ENCODE measurements around the gene OAS3. TPM values are rescaled to one million over a fixed set of nuclear protein-coding genes. Genes with fewer than 3 reads are reported as not detected.

The OAS3 gene
- total RNA-seq, 1 donor from 2014 or later = 4.6 TPM

GRCh38 chr12:112900298-112901145 is 37.8 kb upstream of the OAS3 start:
- no peak overlapping the region for H3K4me3 Mint-ChIP-seq
- H3K4me1 Mint-ChIP-seq (ENCODE audit: unreplicated experiment) = no peaks in the 10 kb centered on the region
- H3K36me3 Mint-ChIP-seq = no peaks in the 10 kb centered on the region
- no peaks in the 10 kb centered on the region for H3K9me3 Mint-ChIP-seq
- TF ChIP-seq CTCF (conservative IDR thresholded peaks at IDR 0.05) = peak; percentile 76
- H3K27me3 Mint-ChIP-seq = peaks cover 32% of the 10 kb centered on the region
- H3K27ac Mint-ChIP-seq = no peak overlapping the region
- no peak for DNase-seq (ENCODE audit: extremely low spot score, unreplicated experiment)

DNA sequence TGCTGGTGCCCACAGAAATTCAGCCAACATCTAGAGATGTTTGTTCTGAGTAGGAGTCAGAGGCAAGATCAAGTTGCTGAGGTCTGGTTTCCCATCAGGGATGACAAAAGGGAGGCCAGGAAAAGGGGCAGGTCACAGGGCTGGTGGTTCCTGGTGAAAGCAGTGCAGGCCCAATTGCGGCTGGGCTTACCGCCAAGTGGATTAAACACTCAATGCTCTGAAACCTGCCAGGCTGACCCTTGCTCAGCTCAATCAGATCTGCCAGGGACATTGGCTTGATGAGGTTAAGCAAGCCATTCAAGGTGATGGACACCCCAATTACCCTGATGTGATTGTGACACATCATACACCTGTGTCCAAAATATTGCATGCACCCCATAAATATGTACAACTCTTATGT is 37.0 kb upstream of the OAS3 start:
- H3K36me3 Mint-ChIP-seq = no peaks in the 10 kb centered on the region
- peak; percentile 50 for DNase-seq (ENCODE audit: extremely low spot score, unreplicated experiment)
- H3K9me3 Mint-ChIP-seq = no peaks in the 10 kb centered on the region
- TF ChIP-seq CTCF (conservative IDR thresholded peaks at IDR 0.05) = no peak
- H3K27me3 Mint-ChIP-seq = peaks cover 26% of the 10 kb centered on the region
- H3K4me3 Mint-ChIP-seq = no peak overlapping the region
- no peaks in the 10 kb centered on the region for H3K4me1 Mint-ChIP-seq (ENCODE audit: unreplicated experiment)
- H3K27ac Mint-ChIP-seq = no peak overlapping the region

DNA sequence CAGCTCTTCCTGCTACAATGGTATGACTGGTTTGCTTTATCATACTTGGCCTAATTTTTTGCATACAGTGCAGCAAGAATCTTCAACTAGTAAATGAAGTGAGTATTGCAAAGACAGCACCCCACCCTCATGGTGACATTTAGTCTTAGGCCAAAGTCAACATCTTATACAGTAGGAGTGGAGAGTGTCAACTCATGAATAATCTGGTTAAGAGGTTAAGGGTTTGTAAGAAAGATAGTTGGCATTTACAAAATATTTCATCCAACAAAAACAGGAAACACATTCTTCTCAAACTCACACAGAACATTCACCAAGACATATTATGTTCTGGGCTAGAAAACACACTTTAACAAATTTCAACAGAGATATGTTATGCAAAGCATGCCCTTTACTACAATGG is 33.7 kb upstream of the OAS3 start:
- Mint-ChIP-seq H3K27me3 (no peaks in the 10 kb centered on the region), H3K36me3 (no peaks in the 10 kb centered on the region), H3K9me3 (no peaks in the 10 kb centered on the region), H3K27ac (peak overlapping the region; percentile 77), H3K4me3 (no peak overlapping the region), H3K4me1 (ENCODE audit: unreplicated experiment) (peaks cover 12% of the 10 kb centered on the region)
- no peak for DNase-seq (ENCODE audit: extremely low spot score, unreplicated experiment)
- no peak for TF ChIP-seq CTCF (conservative IDR thresholded peaks at IDR 0.05)

DNA sequence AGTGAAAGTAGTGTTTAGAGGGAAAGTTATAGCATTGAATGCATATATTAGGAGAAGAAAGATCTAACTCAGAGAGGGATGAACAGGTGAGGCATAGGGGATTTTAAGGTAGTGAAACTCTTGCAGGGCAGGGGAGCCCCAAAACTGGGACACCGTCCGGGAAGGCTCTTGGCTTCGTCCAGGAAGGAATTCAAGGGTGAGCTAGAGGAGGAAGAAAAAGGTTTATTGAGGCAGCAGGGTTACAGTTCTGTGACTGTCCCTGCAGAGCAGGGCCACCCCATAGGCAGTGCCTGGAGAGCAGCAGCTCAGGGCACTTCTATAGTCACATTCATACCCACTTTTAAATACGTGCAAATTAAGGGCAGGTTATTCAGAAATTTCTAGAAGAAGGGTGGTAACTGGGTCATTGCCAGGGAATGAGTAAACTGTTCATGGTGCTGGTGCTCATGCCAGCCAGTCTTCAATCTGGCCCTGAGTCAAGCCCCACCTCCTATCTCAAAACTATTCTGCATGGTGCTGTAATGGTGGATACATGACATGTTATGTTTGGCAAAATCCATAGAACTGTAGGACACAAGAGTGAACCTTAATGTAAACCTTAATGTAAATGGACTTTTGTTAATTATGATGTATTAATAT is 32.7 kb upstream of the OAS3 start:
- DNase-seq (ENCODE audit: extremely low spot score, unreplicated experiment) = peak; percentile 15
- Mint-ChIP-seq H3K36me3 (no peaks in the 10 kb centered on the region), H3K4me1 (ENCODE audit: unreplicated experiment) (peaks cover 12% of the 10 kb centered on the region), H3K27me3 (peaks cover 3% of the 10 kb centered on the region), H3K27ac (peak overlapping the region; percentile 64), H3K4me3 (no peak overlapping the region), H3K9me3 (no peaks in the 10 kb centered on the region)
- no peak for TF ChIP-seq CTCF (conservative IDR thresholded peaks at IDR 0.05)

GRCh38 chr12:112906712-112907414 is 31.4 kb upstream of the OAS3 start, which contains the start of gene OAS1:
Gene OAS1, plus strand, starts transcription at chr12:112906962. Its CDS starts 78 bp downstream, at chr12:112907040.
- no peak for TF ChIP-seq CTCF (conservative IDR thresholded peaks at IDR 0.05)
- H3K27ac Mint-ChIP-seq = peak within 1 kb of the TSS; percentile 88

More at GRCh38 chr12:112906712-112907414, 31.4 kb upstream of the OAS3 start, which contains the start of gene OAS1:
- no peaks in the 10 kb centered on the region for H3K9me3 Mint-ChIP-seq
- peaks cover 3% of the 10 kb centered on the region for H3K27me3 Mint-ChIP-seq
- H3K4me3 Mint-ChIP-seq = peak within 1 kb of the TSS; percentile 89
- no peaks in the 10 kb centered on the region for H3K36me3 Mint-ChIP-seq
- DNase-seq (ENCODE audit: extremely low spot score, unreplicated experiment) = peak; percentile 45
- peaks cover 12% of the 10 kb centered on the region for H3K4me1 Mint-ChIP-seq (ENCODE audit: unreplicated experiment)
